ENCODE measurements around the gene TBKBP1.
A peak's percentile ranks its signal among the peaks of the same experiment; 100 is the strongest.

TBKBP1 gene

GRCh38 chr17:47652570-47652969 is 41.4 kb upstream of the TBKBP1 start:
- no peak for TF ChIP-seq CTCF (IDR thresholded peaks at IDR 0.05; ENCODE audit: borderline replicate concordance, insufficient read depth, low read depth, low read length)
- no peak overlapping the region for H3K4me3 ChIP-seq (ENCODE audit: low read depth, low read length)

GRCh38 chr17:47653442-47653841 is 40.5 kb upstream of the TBKBP1 start:
- no peak overlapping the region for H3K4me3 ChIP-seq (ENCODE audit: low read depth, low read length)
- TF ChIP-seq CTCF (IDR thresholded peaks at IDR 0.05; ENCODE audit: borderline replicate concordance, insufficient read depth, low read depth, low read length): no peak

- no peak for TF ChIP-seq CTCF (IDR thresholded peaks at IDR 0.05; ENCODE audit: borderline replicate concordance, insufficient read depth, low read depth, low read length)
- no peak overlapping the region for H3K4me3 ChIP-seq (ENCODE audit: low read depth, low read length)
Measured at GRCh38 chr17:47654991-47655390, 39.0 kb upstream of the TBKBP1 start.

- H3K4me3 ChIP-seq (ENCODE audit: low read depth, low read length): no peak overlapping the region
- TF ChIP-seq CTCF (IDR thresholded peaks at IDR 0.05; ENCODE audit: borderline replicate concordance, insufficient read depth, low read depth, low read length): no peak
Measured at GRCh38 chr17:47660064-47660492, 33.9 kb upstream of the TBKBP1 start.

- no peak overlapping the region for H3K4me3 ChIP-seq (ENCODE audit: low read depth, low read length)
- TF ChIP-seq CTCF (IDR thresholded peaks at IDR 0.05; ENCODE audit: borderline replicate concordance, insufficient read depth, low read depth, low read length): peak; percentile 70
Measured at GRCh38 chr17:47663912-47664623, 29.9 kb upstream of the TBKBP1 start.

- no peak overlapping the region for H3K4me3 ChIP-seq (ENCODE audit: low read depth, low read length)
- TF ChIP-seq CTCF (IDR thresholded peaks at IDR 0.05; ENCODE audit: borderline replicate concordance, insufficient read depth, low read depth, low read length): no peak
Measured at GRCh38 chr17:47664624-47664941, 29.4 kb upstream of the TBKBP1 start.

- no peak for TF ChIP-seq CTCF (IDR thresholded peaks at IDR 0.05; ENCODE audit: borderline replicate concordance, insufficient read depth, low read depth, low read length)
- H3K4me3 ChIP-seq (ENCODE audit: low read depth, low read length): no peak overlapping the region
Measured at GRCh38 chr17:47665655-47666054, 28.3 kb upstream of the TBKBP1 start.
